Fibroblast of the aortic adventitia (primary cell): ENCODE measurements around the gene CSF2. TPM values are rescaled to one million over a fixed set of nuclear protein-coding genes. Genes with fewer than 3 reads are reported as not detected.

ENCODE experiments used
- small RNA-seq: library from RNA; depleted of rRNA; stranded (forward); fragments of <200 nt; gene quantifications from one replicate; pipeline ENCODE3, GENCODE V24; 2012
- total RNA-seq: library from RNA; depleted of rRNA; stranded (reverse); fragments of >200 nt; gene quantifications from 2 replicates; pipeline ENCODE4 v1.2.3, GENCODE V29; 2012; ENCODE audit warnings: low replicate concordance

Gene CSF2
- total RNA-seq, 1 donor: not detected

Small RNA genes within 50 kb of the gene (small RNA-seq; reads per million reads assigned to genes)
- not detected for gene RF00285

Other genes with a start within 250 kb of the CSF2 start
- gene MEIKIN, start 128.1 kb upstream of the CSF2 start, total RNA-seq: not detected in 2 replicates
- not detected in 2 replicates for gene ACSL6, start 62.1 kb upstream of the CSF2 start, total RNA-seq
- not detected in 2 replicates for gene IL3, start 13.1 kb upstream of the CSF2 start, total RNA-seq
- gene P4HA2, start 154.1 kb downstream of the CSF2 start, total RNA-seq: 104 and 293 TPM in 2 replicates
- gene PDLIM4, start 183.9 kb downstream of the CSF2 start, total RNA-seq: 37.3 and 41.8 TPM in 2 replicates
- gene SLC22A4, start 220.6 kb downstream of the CSF2 start, total RNA-seq: 3.4 and 5.7 TPM in 2 replicates